OCI-LY3 (cell line): ENCODE data around the gene BTBD7.

Experiments
- CTCF ChIP-seq: fragments of 200-600, 300-600 bp; sonication (generic); IDR thresholded peaks from 2 replicates; pipeline ENCODE4 v1.5.1; 2014; ENCODE audit warnings: antibody characterized with exemption, low read length, low read depth
- EZH2phosphoT487 ChIP-seq: fragments of 200-600 bp; shearing (Covaris generic); IDR thresholded peaks from 2 replicates; pipeline ENCODE4 v1.6.1; 2018; ENCODE audit warnings: antibody characterized with exemption, mixed run types, low read depth

- TF ChIP-seq CTCF (no peak), EZH2phosphoT487 (no peak)
Measured at GRCh38 chr14:93220509-93220908, 112.3 kb downstream of the BTBD7 start.
